Measurements from ENCODE around the gene TMEM266.

DNA sequence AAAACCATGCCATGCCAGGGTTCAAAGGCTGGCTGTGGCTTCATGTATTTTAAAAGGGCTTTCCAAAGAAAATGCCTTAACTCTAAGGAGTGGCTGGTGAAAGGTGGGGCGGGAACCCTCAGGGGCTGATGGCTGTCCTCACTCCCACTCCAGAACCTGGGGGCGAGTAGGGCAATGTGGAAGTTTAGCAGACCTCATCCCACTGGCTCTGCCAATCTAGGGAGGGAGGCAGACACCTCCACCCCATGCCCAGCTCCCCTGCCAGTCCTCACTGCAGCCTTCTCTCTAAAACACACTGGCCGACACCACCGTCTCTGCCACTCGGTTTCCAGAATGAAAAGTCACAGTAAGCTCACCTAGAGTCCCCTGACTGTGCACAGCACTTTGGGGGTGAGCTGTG, 99.5 kb downstream of the TMEM266 start:
- no peak for TF ChIP-seq EZH2phosphoT487 (IDR thresholded peaks at IDR 0.05; ENCODE audit: borderline replicate concordance, low read length)
- TF ChIP-seq, protein P1, sequence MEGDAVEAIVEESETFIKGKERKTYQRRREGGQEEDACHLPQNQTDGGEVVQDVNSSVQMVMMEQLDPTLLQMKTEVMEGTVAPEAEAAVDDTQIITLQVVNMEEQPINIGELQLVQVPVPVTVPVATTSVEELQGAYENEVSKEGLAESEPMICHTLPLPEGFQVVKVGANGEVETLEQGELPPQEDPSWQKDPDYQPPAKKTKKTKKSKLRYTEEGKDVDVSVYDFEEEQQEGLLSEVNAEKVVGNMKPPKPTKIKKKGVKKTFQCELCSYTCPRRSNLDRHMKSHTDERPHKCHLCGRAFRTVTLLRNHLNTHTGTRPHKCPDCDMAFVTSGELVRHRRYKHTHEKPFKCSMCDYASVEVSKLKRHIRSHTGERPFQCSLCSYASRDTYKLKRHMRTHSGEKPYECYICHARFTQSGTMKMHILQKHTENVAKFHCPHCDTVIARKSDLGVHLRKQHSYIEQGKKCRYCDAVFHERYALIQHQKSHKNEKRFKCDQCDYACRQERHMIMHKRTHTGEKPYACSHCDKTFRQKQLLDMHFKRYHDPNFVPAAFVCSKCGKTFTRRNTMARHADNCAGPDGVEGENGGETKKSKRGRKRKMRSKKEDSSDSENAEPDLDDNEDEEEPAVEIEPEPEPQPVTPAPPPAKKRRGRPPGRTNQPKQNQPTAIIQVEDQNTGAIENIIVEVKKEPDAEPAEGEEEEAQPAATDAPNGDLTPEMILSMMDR (conservative IDR thresholded peaks at IDR 0.05; ENCODE audit: low read depth, low read length) = no peak
